Erythroblast (primary cell): ENCODE data around the gene YLPM1.

Source experiments
- GATA1 ChIP-seq: IDR thresholded peaks from 2 replicates; pipeline ENCODE4 v1.6.1; 2011; ENCODE audit warnings: low read depth, mild to moderate bottlenecking, control low read depth, low read length, moderate library complexity
- POLR2A ChIP-seq: IDR thresholded peaks from 2 replicates; pipeline ENCODE4 v1.6.1; 2011; ENCODE audit warnings: mild to moderate bottlenecking, low read length

DNA sequence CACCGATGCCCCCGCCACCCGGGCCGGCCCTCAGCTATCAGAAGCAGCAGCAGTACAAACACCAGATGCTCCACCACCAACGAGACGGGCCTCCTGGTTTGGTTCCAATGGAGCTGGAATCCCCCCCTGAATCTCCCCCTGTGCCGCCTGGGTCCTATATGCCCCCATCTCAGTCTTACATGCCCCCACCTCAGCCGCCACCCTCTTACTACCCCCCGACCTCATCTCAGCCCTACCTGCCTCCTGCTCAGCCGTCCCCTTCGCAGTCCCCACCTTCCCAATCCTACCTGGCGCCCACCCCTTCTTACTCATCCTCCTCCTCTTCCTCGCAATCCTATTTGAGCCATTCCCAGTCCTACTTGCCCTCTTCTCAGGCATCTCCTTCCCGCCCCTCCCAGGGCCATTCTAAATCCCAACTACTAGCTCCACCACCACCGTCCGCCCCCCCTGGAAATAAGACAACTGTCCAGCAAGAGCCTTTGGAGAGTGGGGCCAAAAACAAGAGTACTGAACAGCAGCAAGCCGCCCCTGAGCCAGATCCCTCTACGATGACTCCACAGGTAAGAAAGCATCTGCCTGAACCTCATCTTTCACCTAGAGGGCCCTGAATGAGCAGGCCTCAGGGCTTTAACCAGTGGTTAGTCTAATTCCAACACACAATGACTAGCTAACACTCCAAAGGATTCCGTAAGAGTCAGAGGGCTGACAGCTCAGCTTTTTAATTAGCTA is 851 bp downstream of the YLPM1 start:
- TF ChIP-seq POLR2A (no peak), GATA1 (no peak)
